Common myeloid progenitor, CD34-positive (primary cell): ENCODE measurements around the gene C22orf42.
"Not testable (repeated sequence)": the region's sequence is repeated elsewhere in the genome, so short reads cannot be mapped to it uniquely, and the experiment has no call there.

Experiments
- CTCF ChIA-PET: fragments of 350-600 bp; sonication (Branson Sonifier 250); formaldehyde crosslinking; loops from one replicate; lab custom pipeline; 2021; ENCODE audit warnings: antibody characterized with exemption; lab: Charles Lee
- POLR2A ChIA-PET: fragments of 350-600 bp; sonication (Branson Sonifier 250); formaldehyde crosslinking; loops from one replicate; lab custom pipeline; 2021; ENCODE audit warnings: antibody characterized with exemption; lab: Charles Lee
- DNase-seq, 3 donors: peaks; one replicate each; pipeline versions ENCODE4 v3.0.0 to v3.0.0-alpha.2; 2013
- H3K27ac ChIP-seq, 2 experiments: 1 replicate in 1 of 2; 2 replicates in 1 of 2; pipeline ENCODE4 v1.7.0; 2013; ENCODE audit warnings: inconsistent platforms in 2 of 2, low read length in 2 of 2, mild to moderate bottlenecking in 2 of 2, low read depth in 1 of 2, moderate library complexity in 1 of 2; ENCODE audit not compliant: severe bottlenecking in 2 of 2, insufficient read depth in 1 of 2, poor library complexity in 1 of 2
- H3K27me3 ChIP-seq, 5 experiments: replicated peaks in 2 of 5; 1 replicate in 3 of 5; 2 replicates in 2 of 5; pipeline versions ENCODE4 v1.6.1 to v1.7.0; 2013; ENCODE audit warnings: low read length in 4 of 5, mild to moderate bottlenecking in 2 of 5, moderate library complexity in 2 of 5, inconsistent platforms in 1 of 5; ENCODE audit not compliant: insufficient read depth in 5 of 5, control insufficient read depth in 4 of 5
- H3K36me3 ChIP-seq, 4 experiments: 1 replicate in 2 of 4; 2 replicates in 2 of 4; pipeline versions ENCODE4 v1.6.1 to v1.7.0; 2013; ENCODE audit warnings: low read length in 3 of 4, control low read depth in 1 of 4, mild to moderate bottlenecking in 1 of 4; ENCODE audit not compliant: control insufficient read depth in 4 of 4, insufficient read depth in 4 of 4
- H3K4me1 ChIP-seq, 4 experiments: 1 replicate in 3 of 4; 2 replicates in 1 of 4; pipeline versions ENCODE4 v1.6.1 to v1.7.1; 2013; ENCODE audit warnings: low read length in 3 of 4, mild to moderate bottlenecking in 3 of 4, control low read depth in 1 of 4, inconsistent platforms in 1 of 4, moderate library complexity in 1 of 4; ENCODE audit not compliant: control insufficient read depth in 4 of 4, insufficient read depth in 4 of 4; ENCODE audit errors: control extremely low read depth in 1 of 4
- H3K4me3 ChIP-seq, 7 experiments: 1 replicate in 4 of 7; 2 replicates in 3 of 7; pipeline versions ENCODE4 v1.5.1 to v1.7.0; 2013; ENCODE audit warnings: mild to moderate bottlenecking in 7 of 7, low read length in 6 of 7, moderate library complexity in 6 of 7, inconsistent platforms in 2 of 7, low read depth in 2 of 7, control low read depth in 1 of 7; ENCODE audit not compliant: insufficient read depth in 4 of 7, control insufficient read depth in 1 of 7; ENCODE audit errors: extremely low read depth in 1 of 7
- H3K9me3 ChIP-seq, 5 experiments: 1 replicate in 4 of 5; 2 replicates in 1 of 5; pipeline versions ENCODE4 v1.6.1 to v1.7.1; 2013; ENCODE audit warnings: low read length in 4 of 5, mild to moderate bottlenecking in 2 of 5, inconsistent platforms in 1 of 5, low read depth in 1 of 5, moderate library complexity in 1 of 5; ENCODE audit not compliant: control insufficient read depth in 4 of 5, insufficient read depth in 2 of 5; ENCODE audit errors: control extremely low read depth in 1 of 5
- WGBS: methylation state at CpG from one replicate; pipeline ENCODE4 v1.1.5; 2013; ENCODE audit not compliant: insufficient coverage; 5-methylcytosine and 5-hydroxymethylcytosine counted together

The C22orf42 gene

GRCh38 chr22:32147128-32147527 is 12.0 kb downstream of the C22orf42 start:
- POLR2A ChIA-PET, H3K27ac ChIP-seq, H3K4me3 ChIP-seq, CTCF ChIA-PET, DNase-seq, H3K27me3 ChIP-seq, H3K9me3 ChIP-seq, H3K36me3 ChIP-seq: not testable (repeated sequence)
- 94% methylated on average over 4 of the region's 8 CpGs for WGBS
- peaks cover 0 to 44% (median 18%) of the 10 kb centered on the region in 4 experiments for H3K4me1 ChIP-seq

GRCh38 chr22:32144496-32145274 is 14.4 kb downstream of the C22orf42 start:
- 87% methylated on average over 2 of the region's 6 CpGs for WGBS
- CTCF ChIA-PET: no interaction called here
- DNase-seq: peak; percentile 72 to 95 (median 93)
- H3K4me1 ChIP-seq: peaks cover 0 to 36% (median 21%) of the 10 kb centered on the region in 4 experiments
- no peaks in the 10 kb centered on the region for H3K27me3 ChIP-seq
- peak overlapping the region in 1 of 7 experiments; percentile 3 for H3K4me3 ChIP-seq
- POLR2A ChIA-PET: no interaction called here
- no peak overlapping the region for H3K27ac ChIP-seq
- H3K9me3 ChIP-seq: peaks cover 0 to 2% (median 0%) of the 10 kb centered on the region in 5 experiments
- no peaks in the 10 kb centered on the region for H3K36me3 ChIP-seq

GRCh38 chr22:32142600-32142999 is 16.5 kb downstream of the C22orf42 start:
- CTCF ChIA-PET: interaction anchor here (0.9 kb wide), 1 partner anchor 123 kb away, joined by 4 read pairs; no protein-coding TSS in a partner anchor
- H3K4me3 ChIP-seq: no peak overlapping the region
- H3K9me3 ChIP-seq: peaks cover 0 to 2% (median 0%) of the 10 kb centered on the region in 5 experiments
- POLR2A ChIA-PET: no interaction called here
- H3K27ac ChIP-seq: no peak overlapping the region
- peaks cover 0 to 37% (median 25%) of the 10 kb centered on the region in 4 experiments for H3K4me1 ChIP-seq
- H3K36me3 ChIP-seq: no peaks in the 10 kb centered on the region
- DNase-seq: no peak
- H3K27me3 ChIP-seq: no peaks in the 10 kb centered on the region

DNA sequence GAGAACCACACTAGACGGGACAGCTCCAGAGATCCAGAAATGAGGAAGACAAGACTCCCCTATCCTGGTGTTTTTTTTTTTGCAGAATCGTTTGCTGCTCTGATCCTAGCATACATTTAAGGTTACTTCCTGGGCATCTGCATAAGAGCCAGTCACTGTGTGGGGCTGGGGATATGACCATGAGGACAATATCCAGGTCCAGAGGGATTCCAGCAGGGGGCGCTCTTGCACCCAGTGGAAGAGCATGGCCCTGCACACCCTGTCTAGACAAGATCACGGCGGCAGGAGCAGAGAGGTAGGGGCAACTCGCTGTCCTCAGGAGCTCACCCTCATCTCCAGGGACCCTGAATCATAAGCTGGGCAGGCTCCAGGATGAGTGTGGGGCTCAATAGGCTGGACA is 18.4 kb downstream of the C22orf42 start:
- H3K27ac ChIP-seq, POLR2A ChIA-PET, H3K36me3 ChIP-seq, H3K27me3 ChIP-seq, DNase-seq, CTCF ChIA-PET, H3K4me3 ChIP-seq, H3K9me3 ChIP-seq: not testable (repeated sequence)
- H3K4me1 ChIP-seq: peaks cover 0 to 38% (median 28%) of the 10 kb centered on the region in 4 experiments
- WGBS: no CpG with 5 or more reads among the region's 6 CpGs

GRCh38 chr22:32138576-32138975 is 20.5 kb downstream of the C22orf42 start:
- POLR2A ChIA-PET, H3K27ac ChIP-seq, H3K36me3 ChIP-seq, H3K27me3 ChIP-seq, DNase-seq, CTCF ChIA-PET, H3K9me3 ChIP-seq: not testable (repeated sequence)
- no CpG with 5 or more reads among the region's 1 CpG for WGBS
- Histone ChIP-seq H3K4me3 (peak overlapping the region in 3 of 7 experiments; percentile 50 to 80 (median 60)), H3K4me1 (peaks cover 0 to 21% (median 18%) of the 10 kb centered on the region in 4 experiments)

- POLR2A ChIA-PET, CTCF ChIA-PET: not testable (repeated sequence)
- H3K4me3 ChIP-seq: peak overlapping the region in 5 of 7 experiments; percentile 29 to 80 (median 50)
Observed at GRCh38 chr22:32137731-32138324, 21.3 kb downstream of the C22orf42 start.

DNA sequence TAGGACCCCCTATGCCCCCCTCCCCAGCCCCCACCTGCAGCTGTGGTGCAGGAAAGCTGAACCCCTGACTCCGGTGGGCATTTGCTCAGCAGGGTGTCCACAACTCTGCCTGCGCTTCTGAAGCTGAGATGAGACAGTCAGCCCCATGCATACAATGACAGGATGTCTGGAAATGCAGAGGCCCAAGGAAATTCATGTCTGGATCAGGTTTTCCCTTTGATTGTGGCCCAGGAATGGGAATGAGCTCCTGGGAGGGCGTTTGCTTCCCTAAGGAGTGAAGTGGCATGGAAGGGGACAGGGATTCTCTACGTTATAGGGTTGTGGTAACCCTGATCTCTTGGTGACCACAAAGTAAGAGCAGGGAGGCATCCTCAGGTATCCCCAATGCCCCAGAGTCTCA is 22.2 kb downstream of the C22orf42 start:
- DNase-seq, H3K27me3 ChIP-seq, H3K9me3 ChIP-seq, H3K36me3 ChIP-seq, POLR2A ChIA-PET, H3K27ac ChIP-seq, CTCF ChIA-PET: not testable (repeated sequence)
- 92% methylated on average over 3 of the region's 4 CpGs for WGBS
- Histone ChIP-seq H3K4me1 (peaks cover 0 to 12% (median 5%) of the 10 kb centered on the region in 4 experiments), H3K4me3 (peak overlapping the region in 1 of 7 experiments; percentile 60)

More at GRCh38 chr22:32137731-32138324, 21.3 kb downstream of the C22orf42 start:
- H3K36me3 ChIP-seq, H3K27me3 ChIP-seq, H3K9me3 ChIP-seq, H3K27ac ChIP-seq: not testable (repeated sequence)
- H3K4me1 ChIP-seq: peaks cover 0 to 21% (median 13%) of the 10 kb centered on the region in 4 experiments
- DNase-seq: peak; percentile 69 to 90 (median 86)
- 54% methylated on average over 11 of the region's 16 CpGs for WGBS
